ENCODE data around the gene ADGRL1. TPM values are rescaled to one million over a fixed set of nuclear protein-coding genes. Genes with fewer than 3 reads are reported as not detected.
A peak's percentile ranks its signal among the peaks of the same experiment; 100 is the strongest.

The ADGRL1 gene
- total and polyA plus RNA-seq, 4 experiments from 2014 or later: 0.55 to 22.0 (median 10.3) TPM

DNA sequence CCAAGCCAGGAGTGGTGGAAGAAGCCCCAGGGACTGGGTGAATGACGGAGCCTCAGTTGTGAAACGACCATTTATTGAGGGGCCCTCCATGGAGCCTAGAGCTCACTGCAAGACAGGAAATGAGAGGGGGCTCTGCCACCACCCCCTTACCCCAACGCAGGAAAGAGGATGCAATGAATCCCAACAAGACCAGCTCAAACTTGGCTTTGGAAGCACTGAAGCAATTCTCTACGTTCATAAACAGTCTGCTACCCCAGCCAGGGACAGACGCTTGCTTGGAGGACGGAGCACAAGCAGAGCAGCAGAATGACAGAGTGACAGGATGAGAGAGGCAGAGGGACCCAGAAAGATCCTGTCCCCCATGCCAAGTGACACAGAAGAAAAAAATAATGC is 89.4 kb downstream of the ADGRL1 start:
- ChIA-PET POLR2A (ENCODE audit: partially characterized antibody) (interaction anchor here (0.6 to 4.8 kb wide), 8 partner anchors 20 to 961 kb away, joined by 3 to 40 read pairs (median 4); partner anchors contain the start of gene ASF1B), CTCF (ENCODE audit: partially characterized antibody) (interaction anchor here (0.8 to 2.7 kb wide), 5 partner anchors 20 to 237 kb away, joined by 3 to 9 read pairs (median 7); partner anchors contain the start of gene ASF1B)
- Mint-ChIP-seq H3K4me1 (peaks cover 23 to 59% (median 41%) of the 10 kb centered on the region in 4 donors), H3K4me3 (peak overlapping the region; percentile 88 to 97 (median 91)), H3K27me3 (no peaks in the 10 kb centered on the region), H3K36me3 (peaks cover 0 to 7% of the 10 kb centered on the region in 2 donors), H3K27ac (peak overlapping the region; percentile 69 to 89 (median 88)), H3K9me3 (peaks cover 0 to 2% (median 0%) of the 10 kb centered on the region in 8 donors)
- Histone ChIP-seq H3K27me3 (ENCODE audit: insufficient read depth, low read length) (no peaks in the 10 kb centered on the region), H3K27ac (ENCODE audit: low read depth, low read length) (peak overlapping the region; percentile 8), H3K9me3 (ENCODE audit: control insufficient read depth in 1 of 2, low read length in 2 of 2) (no peaks in the 10 kb centered on the region), H3K36me3 (ENCODE audit: insufficient read depth, low read length) (no peaks in the 10 kb centered on the region), H3K4me3 (ENCODE audit: low read length in 2 of 2) (peak overlapping the region; percentile 30 to 57), H3K4me1 (ENCODE audit: insufficient read depth, low read length) (peaks cover 50% of the 10 kb centered on the region)
- intact Hi-C loops (cut with micrococcal nuclease): loop anchor here (2.0 kb wide), 1 partner anchor 236 kb away; no protein-coding TSS in a partner anchor
- no peak for DNase-seq

DNA sequence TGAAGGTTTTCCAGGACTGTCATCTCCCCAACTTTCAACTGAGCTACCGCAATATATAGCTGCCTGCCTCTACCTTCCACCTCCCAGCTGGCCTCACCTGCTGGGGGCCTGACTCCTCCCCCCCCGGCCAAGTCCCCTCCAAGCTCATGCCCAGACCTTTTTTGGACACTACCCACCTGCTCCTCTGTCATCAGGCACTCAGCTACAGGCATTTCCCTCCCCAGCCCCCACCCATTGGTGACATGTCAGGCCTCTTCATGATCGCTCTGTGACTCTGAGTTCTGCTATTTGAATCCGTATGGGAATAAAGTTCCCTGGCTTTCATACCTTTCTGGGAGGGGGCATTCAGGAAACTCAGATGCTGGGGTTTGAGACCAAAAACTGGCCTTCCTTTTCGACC is 90.2 kb downstream of the ADGRL1 start:
- intact Hi-C loops (cut with micrococcal nuclease): loop anchor here (2.0 kb wide), 2 partner anchors 43 to 235 kb away; partner anchors contain the start of gene MISP3
- POLR2A ChIA-PET (ENCODE audit: partially characterized antibody): interaction anchor here (1.0 to 4.8 kb wide), 5 partner anchors 21 to 960 kb away, joined by 3 to 40 read pairs (median 5); partner anchors contain the start of gene ASF1B
- H3K9me3 Mint-ChIP-seq: peaks cover 0 to 2% (median 0%) of the 10 kb centered on the region in 8 donors
- no peaks in the 10 kb centered on the region for H3K27me3 ChIP-seq (ENCODE audit: insufficient read depth, low read length)
- no peaks in the 10 kb centered on the region for H3K9me3 ChIP-seq (ENCODE audit: control insufficient read depth in 1 of 2, low read length in 2 of 2)
- DNase-seq: no peak
- H3K36me3 Mint-ChIP-seq: peaks cover 0 to 7% of the 10 kb centered on the region in 2 donors
- H3K4me1 Mint-ChIP-seq: peaks cover 23 to 61% (median 43%) of the 10 kb centered on the region in 4 donors
- H3K4me3 Mint-ChIP-seq: peak overlapping the region; percentile 24 to 97 (median 90)
- peak overlapping the region in 6 of 7 donors; percentile 19 to 89 (median 63) for H3K27ac Mint-ChIP-seq
- peaks cover 50% of the 10 kb centered on the region for H3K4me1 ChIP-seq (ENCODE audit: insufficient read depth, low read length)
- H3K27me3 Mint-ChIP-seq: no peaks in the 10 kb centered on the region
- H3K4me3 ChIP-seq (ENCODE audit: low read length in 2 of 2): no peak overlapping the region
- H3K36me3 ChIP-seq (ENCODE audit: insufficient read depth, low read length): no peaks in the 10 kb centered on the region
- CTCF ChIA-PET (ENCODE audit: partially characterized antibody): interaction anchor here (0.5 to 2.7 kb wide), 12 partner anchors 12 to 300 kb away, joined by 3 to 9 read pairs (median 4); partner anchors contain the start of gene ASF1B
- H3K27ac ChIP-seq (ENCODE audit: low read depth, low read length): no peak overlapping the region

DNA sequence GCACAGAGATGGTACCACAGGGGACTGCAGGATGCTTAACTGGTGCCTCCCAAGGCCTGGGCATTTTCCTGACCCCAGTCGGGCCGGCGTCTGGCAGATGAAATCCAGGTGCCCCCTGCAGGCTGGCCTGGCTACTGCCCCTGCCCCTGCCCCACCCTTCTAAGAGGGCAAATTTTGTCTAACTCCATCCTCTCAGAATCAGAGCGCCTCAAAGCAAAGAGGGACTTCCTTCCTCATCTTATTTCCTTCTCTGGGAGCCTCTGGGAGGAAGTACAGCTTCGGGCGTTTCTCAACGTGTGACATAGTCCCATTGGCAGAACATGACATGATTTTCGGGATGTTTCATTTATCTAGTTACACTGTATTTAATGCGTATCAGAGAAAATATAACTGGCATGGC is 91.1 kb downstream of the ADGRL1 start:
- CTCF ChIA-PET (ENCODE audit: partially characterized antibody): interaction anchor here (0.8 to 2.7 kb wide), 15 partner anchors 9 to 236 kb away, joined by 3 to 9 read pairs (median 4); partner anchors contain the start of gene ASF1B
- DNase-seq: peak in 4 of 5 donors; percentile 31 to 42 (median 34)
- intact Hi-C loops (cut with micrococcal nuclease): loop anchor here (2.0 kb wide), 1 partner anchor 42 kb away; the partner anchor contains the start of gene MISP3

DNA sequence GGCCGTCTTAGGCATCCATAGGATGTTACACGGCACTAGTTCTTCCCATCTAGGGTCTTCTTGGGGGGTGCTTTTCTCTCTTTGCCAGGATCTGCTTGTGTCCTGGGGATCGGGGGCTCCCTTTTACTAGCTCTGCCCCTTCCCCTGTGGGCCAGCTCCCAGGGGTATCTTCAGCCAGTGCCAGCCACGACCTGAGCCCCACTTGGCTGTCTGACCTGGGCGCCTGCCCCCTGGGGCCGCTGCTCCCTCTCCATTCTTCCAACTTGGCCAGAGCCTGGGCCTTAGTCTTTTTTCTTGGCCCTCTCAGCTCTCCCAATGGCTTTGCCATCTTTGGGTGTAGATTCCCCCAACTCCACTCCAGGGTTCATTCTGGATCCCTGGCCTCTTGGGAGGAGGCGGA is 91.5 kb downstream of the ADGRL1 start:
- peak overlapping the region in 2 of 7 donors; percentile 59 to 86 for H3K27ac Mint-ChIP-seq
- Histone ChIP-seq H3K27me3 (ENCODE audit: insufficient read depth, low read length) (no peaks in the 10 kb centered on the region), H3K27ac (ENCODE audit: low read depth, low read length) (no peak overlapping the region), H3K36me3 (ENCODE audit: insufficient read depth, low read length) (no peaks in the 10 kb centered on the region), H3K4me3 (ENCODE audit: low read length in 2 of 2) (no peak overlapping the region), H3K4me1 (ENCODE audit: insufficient read depth, low read length) (peaks cover 50% of the 10 kb centered on the region), H3K9me3 (ENCODE audit: control insufficient read depth in 1 of 2, low read length in 2 of 2) (no peaks in the 10 kb centered on the region)
- intact Hi-C loops (cut with micrococcal nuclease): loop anchor here (2.0 kb wide), 1 partner anchor 42 kb away; the partner anchor contains the start of gene MISP3
- CTCF ChIA-PET (ENCODE audit: partially characterized antibody): interaction anchor here (0.8 to 2.7 kb wide), 14 partner anchors 10 to 235 kb away, joined by 3 to 9 read pairs (median 4); partner anchors contain the start of gene ASF1B
- POLR2A ChIA-PET (ENCODE audit: partially characterized antibody): interaction anchor here (0.7 to 1.5 kb wide), 4 partner anchors 23 to 404 kb away, joined by 3 to 9 read pairs (median 4); partner anchors contain the start of gene DNAJB1
- no peak for DNase-seq
- H3K4me3 Mint-ChIP-seq: peak overlapping the region in 1 of 8 donors; percentile 49
- peaks cover 0 to 7% of the 10 kb centered on the region in 2 donors for H3K36me3 Mint-ChIP-seq
- H3K9me3 Mint-ChIP-seq: peaks cover 0 to 2% (median 0%) of the 10 kb centered on the region in 8 donors
- H3K27me3 Mint-ChIP-seq: no peaks in the 10 kb centered on the region
- H3K4me1 Mint-ChIP-seq: peaks cover 23 to 64% (median 44%) of the 10 kb centered on the region in 4 donors

More for the DNA sequence above, 91.1 kb downstream of the ADGRL1 start:
- Mint-ChIP-seq H3K27ac (peak overlapping the region in 4 of 7 donors; percentile 59 to 86 (median 66)), H3K4me1 (peaks cover 23 to 64% (median 44%) of the 10 kb centered on the region in 4 donors), H3K9me3 (peaks cover 0 to 2% (median 0%) of the 10 kb centered on the region in 8 donors), H3K27me3 (no peaks in the 10 kb centered on the region), H3K36me3 (peaks cover 0 to 7% of the 10 kb centered on the region in 2 donors), H3K4me3 (peak overlapping the region in 5 of 8 donors; percentile 17 to 57 (median 41))
- Histone ChIP-seq H3K9me3 (ENCODE audit: control insufficient read depth in 1 of 2, low read length in 2 of 2) (no peaks in the 10 kb centered on the region), H3K36me3 (ENCODE audit: insufficient read depth, low read length) (no peaks in the 10 kb centered on the region), H3K4me3 (ENCODE audit: low read length in 2 of 2) (no peak overlapping the region), H3K27me3 (ENCODE audit: insufficient read depth, low read length) (no peaks in the 10 kb centered on the region), H3K4me1 (ENCODE audit: insufficient read depth, low read length) (peaks cover 50% of the 10 kb centered on the region), H3K27ac (ENCODE audit: low read depth, low read length) (no peak overlapping the region)
- POLR2A ChIA-PET (ENCODE audit: partially characterized antibody): interaction anchor here (0.6 to 4.8 kb wide), 5 partner anchors 22 to 837 kb away, joined by 3 to 40 read pairs (median 4); partner anchors contain the start of genes ASF1B and DNAJB1

DNA sequence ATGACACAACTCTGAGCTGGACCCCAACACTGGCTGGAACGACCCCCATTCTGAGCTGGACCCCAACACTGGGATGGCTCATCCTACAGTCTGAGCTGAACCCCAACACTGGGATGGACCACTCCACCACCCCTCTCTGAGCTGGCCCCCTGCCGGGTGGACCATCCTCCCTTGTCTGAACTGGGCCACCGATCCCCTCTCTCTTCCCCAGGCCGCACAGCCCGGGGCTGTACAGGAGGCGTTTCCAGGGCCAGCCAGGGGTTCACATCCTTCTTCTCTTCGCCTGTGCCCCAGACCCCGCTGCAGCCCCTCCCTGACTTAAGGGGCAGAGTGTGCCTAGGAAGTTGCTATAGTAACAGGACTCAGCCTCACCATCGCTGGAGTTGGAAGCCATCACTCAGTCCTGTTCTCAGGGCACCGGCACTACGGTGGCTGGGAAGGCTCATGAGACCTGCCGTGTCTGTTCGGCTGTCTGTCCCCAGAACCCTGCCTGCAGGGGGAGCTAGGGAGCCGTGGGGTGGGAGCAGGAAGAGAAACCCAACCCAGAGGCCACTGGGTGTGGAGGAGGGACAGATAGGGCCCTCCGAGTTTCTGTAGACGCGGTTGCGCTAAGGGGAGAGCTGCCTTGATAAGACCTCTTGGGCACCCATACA is 92.1 kb downstream of the ADGRL1 start:
- Mint-ChIP-seq H3K4me3 (peak overlapping the region in 2 of 8 donors; percentile 39), H3K36me3 (peaks cover 0 to 7% of the 10 kb centered on the region in 2 donors), H3K4me1 (peaks cover 21 to 59% (median 41%) of the 10 kb centered on the region in 4 donors), H3K27me3 (no peaks in the 10 kb centered on the region), H3K9me3 (peaks cover 0 to 2% (median 0%) of the 10 kb centered on the region in 8 donors), H3K27ac (peak overlapping the region in 3 of 7 donors; percentile 24 to 53 (median 41))
- ChIA-PET POLR2A (ENCODE audit: partially characterized antibody) (interaction anchor here (0.7 to 1.5 kb wide), 4 partner anchors 23 to 404 kb away, joined by 3 to 9 read pairs (median 4); partner anchors contain the start of gene DNAJB1), CTCF (ENCODE audit: partially characterized antibody) (interaction anchor here (0.8 to 2.7 kb wide), 11 partner anchors 10 to 234 kb away, joined by 3 to 9 read pairs (median 4); partner anchors contain the start of gene ASF1B)
- Histone ChIP-seq H3K27ac (ENCODE audit: low read depth, low read length) (no peak overlapping the region), H3K4me3 (ENCODE audit: low read length in 2 of 2) (no peak overlapping the region), H3K4me1 (ENCODE audit: insufficient read depth, low read length) (peaks cover 45% of the 10 kb centered on the region), H3K9me3 (ENCODE audit: control insufficient read depth in 1 of 2, low read length in 2 of 2) (no peaks in the 10 kb centered on the region), H3K27me3 (ENCODE audit: insufficient read depth, low read length) (no peaks in the 10 kb centered on the region), H3K36me3 (ENCODE audit: insufficient read depth, low read length) (no peaks in the 10 kb centered on the region)
- intact Hi-C loops (cut with micrococcal nuclease): loop anchor here (2.0 kb wide), 1 partner anchor 41 kb away; the partner anchor contains the start of gene MISP3
- DNase-seq: peak in 4 of 5 donors; percentile 8 to 53 (median 28)

DNA sequence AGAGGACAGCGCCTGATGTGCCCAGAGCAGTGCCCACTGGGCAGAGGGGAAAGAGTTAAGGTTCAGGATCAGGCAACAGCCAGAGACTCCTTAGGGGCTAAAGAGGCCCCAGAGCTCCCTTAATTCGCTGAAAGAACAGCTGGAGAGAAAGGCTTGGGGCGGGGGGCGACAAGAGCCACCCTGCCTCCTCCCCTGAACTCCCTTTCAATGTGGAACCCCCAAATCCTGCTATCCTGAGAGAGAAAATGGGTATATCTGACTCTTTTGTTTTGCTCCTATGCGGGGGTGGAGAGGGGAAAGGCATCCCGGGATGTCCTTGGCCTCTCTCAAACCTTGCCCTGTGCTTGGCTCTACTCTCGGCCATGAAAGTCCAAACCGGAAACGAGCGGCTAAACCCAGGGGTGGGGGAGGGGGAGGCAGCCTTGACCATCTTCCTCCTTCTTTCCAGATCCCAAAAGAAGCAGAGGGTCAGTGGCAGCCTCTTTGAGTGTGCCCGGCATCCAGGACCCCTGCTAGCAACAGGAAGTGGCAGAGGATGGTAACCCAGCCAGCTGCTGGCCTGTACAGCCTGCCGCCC is 93.1 kb downstream of the ADGRL1 start:
- DNase-seq: no peak
- no peak overlapping the region for H3K4me3 ChIP-seq (ENCODE audit: low read length in 2 of 2)
- no peaks in the 10 kb centered on the region for H3K27me3 Mint-ChIP-seq
- H3K27ac Mint-ChIP-seq: peak overlapping the region in 3 of 7 donors; percentile 48 to 75 (median 70)
- H3K36me3 Mint-ChIP-seq: peaks cover 3 to 7% of the 10 kb centered on the region in 2 donors
- peaks cover 38% of the 10 kb centered on the region for H3K4me1 ChIP-seq (ENCODE audit: insufficient read depth, low read length)
- no peaks in the 10 kb centered on the region for H3K36me3 ChIP-seq (ENCODE audit: insufficient read depth, low read length)
- H3K9me3 Mint-ChIP-seq: peaks cover 0 to 2% (median 0%) of the 10 kb centered on the region in 8 donors
- no peaks in the 10 kb centered on the region for H3K27me3 ChIP-seq (ENCODE audit: insufficient read depth, low read length)
- ChIA-PET POLR2A (ENCODE audit: partially characterized antibody) (interaction anchor here (1.0 kb wide), 1 partner anchor 81 kb away, joined by 3 read pairs; the partner anchor contains the start of gene IL27RA), CTCF (ENCODE audit: partially characterized antibody) (interaction anchor here (1.5 to 2.6 kb wide), 5 partner anchors 9 to 233 kb away, joined by 4 to 9 read pairs (median 6); no protein-coding TSS in a partner anchor)
- no peaks in the 10 kb centered on the region for H3K9me3 ChIP-seq (ENCODE audit: control insufficient read depth in 1 of 2, low read length in 2 of 2)
- no peak overlapping the region for H3K27ac ChIP-seq (ENCODE audit: low read depth, low read length)
- H3K4me3 Mint-ChIP-seq: peak overlapping the region in 1 of 8 donors; percentile 4
- intact Hi-C loops (cut with micrococcal nuclease): no loop called here
- peaks cover 16 to 53% (median 35%) of the 10 kb centered on the region in 4 donors for H3K4me1 Mint-ChIP-seq
